ENCODE measurements around the gene PAIP1.
"Not testable (repeated sequence)": the region's sequence is repeated elsewhere in the genome, so short reads cannot be mapped to it uniquely, and the experiment has no call there.

Gene PAIP1

GRCh38 chr5:43561356-43561755 lies 4.5 kb upstream of the PAIP1 start:
- Mint-ChIP-seq H3K9me3 (no peaks in the 10 kb centered on the region), H3K27me3 (no peaks in the 10 kb centered on the region), H3K4me1 (ENCODE audit: low read depth) (peaks cover 7% of the 10 kb centered on the region), H3K27ac (no peak overlapping the region), H3K36me3 (ENCODE audit: low read depth) (peaks cover under 1% of the 10 kb centered on the region), H3K4me3 (no peak overlapping the region)
- intact Hi-C loops (cut with micrococcal nuclease): no loop called here

GRCh38 chr5:43560128-43560527 lies 3.3 kb upstream of the PAIP1 start:
- Mint-ChIP-seq H3K4me1 (ENCODE audit: low read depth) (peaks cover 7% of the 10 kb centered on the region), H3K4me3 (no peak overlapping the region), H3K27ac (no peak overlapping the region), H3K9me3 (no peaks in the 10 kb centered on the region), H3K27me3 (no peaks in the 10 kb centered on the region), H3K36me3 (ENCODE audit: low read depth) (peaks cover 5% of the 10 kb centered on the region)
- intact Hi-C loops (cut with micrococcal nuclease): no loop called here

GRCh38 chr5:43556607-43556856 lies 345 bp downstream of the PAIP1 start:
- H3K9me3 Mint-ChIP-seq: not testable (repeated sequence)
- intact Hi-C loops (cut with micrococcal nuclease): loop anchor here (1.0 to 5.0 kb wide), 3 partner anchors 42 to 74 kb away; partner anchors contain the start of genes C5orf34, NNT and TMEM267
- H3K27ac Mint-ChIP-seq: peak overlapping the region; percentile 75

GRCh38 chr5:43555895-43556606 lies 826 bp downstream of the PAIP1 start:
- H3K9me3 Mint-ChIP-seq: no peaks in the 10 kb centered on the region
- H3K4me3 Mint-ChIP-seq: peak overlapping the region; percentile 83
- intact Hi-C loops (cut with micrococcal nuclease): loop anchor here (1.0 to 5.0 kb wide), 3 partner anchors 41 to 74 kb away; partner anchors contain the start of genes C5orf34, NNT and TMEM267
- peaks cover 8% of the 10 kb centered on the region for H3K4me1 Mint-ChIP-seq (ENCODE audit: low read depth)
- peaks cover 8% of the 10 kb centered on the region for H3K36me3 Mint-ChIP-seq (ENCODE audit: low read depth)
- no peaks in the 10 kb centered on the region for H3K27me3 Mint-ChIP-seq
- H3K27ac Mint-ChIP-seq: peak overlapping the region; percentile 75

More at GRCh38 chr5:43556607-43556856, 345 bp downstream of the PAIP1 start:
- H3K4me1 Mint-ChIP-seq (ENCODE audit: low read depth); H3K27me3 Mint-ChIP-seq; H3K36me3 Mint-ChIP-seq (ENCODE audit: low read depth): not testable (repeated sequence)
- H3K4me3 Mint-ChIP-seq: peak overlapping the region; percentile 83

- Mint-ChIP-seq H3K4me3 (no peak overlapping the region), H3K4me1 (ENCODE audit: low read depth) (peaks cover 12% of the 10 kb centered on the region), H3K36me3 (ENCODE audit: low read depth) (peaks cover 16% of the 10 kb centered on the region), H3K9me3 (no peaks in the 10 kb centered on the region), H3K27ac (no peak overlapping the region), H3K27me3 (no peaks in the 10 kb centered on the region)
- intact Hi-C loops (cut with micrococcal nuclease): no loop called here
These were observed 2.4 kb downstream of the PAIP1 start for GRCh38 chr5:43554497-43554896.

GRCh38 chr5:43553381-43553780 lies 3.5 kb downstream of the PAIP1 start:
- H3K27me3 Mint-ChIP-seq: no peaks in the 10 kb centered on the region
- H3K36me3 Mint-ChIP-seq (ENCODE audit: low read depth): peaks cover 28% of the 10 kb centered on the region
- intact Hi-C loops (cut with micrococcal nuclease): no loop called here
- no peak overlapping the region for H3K27ac Mint-ChIP-seq
- no peak overlapping the region for H3K4me3 Mint-ChIP-seq
- H3K4me1 Mint-ChIP-seq (ENCODE audit: low read depth): peaks cover 12% of the 10 kb centered on the region
- no peaks in the 10 kb centered on the region for H3K9me3 Mint-ChIP-seq

GRCh38 chr5:43551731-43552130 lies 5.1 kb downstream of the PAIP1 start:
- Mint-ChIP-seq H3K9me3 (no peaks in the 10 kb centered on the region), H3K27ac (no peak overlapping the region), H3K27me3 (no peaks in the 10 kb centered on the region), H3K4me3 (no peak overlapping the region), H3K4me1 (ENCODE audit: low read depth) (peaks cover 6% of the 10 kb centered on the region), H3K36me3 (ENCODE audit: low read depth) (peaks cover 44% of the 10 kb centered on the region)
- intact Hi-C loops (cut with micrococcal nuclease): no loop called here

- H3K36me3 Mint-ChIP-seq (ENCODE audit: low read depth): peaks cover 64% of the 10 kb centered on the region
- intact Hi-C loops (cut with micrococcal nuclease); H3K4me1 Mint-ChIP-seq (ENCODE audit: low read depth); H3K9me3 Mint-ChIP-seq; H3K27me3 Mint-ChIP-seq; H3K4me3 Mint-ChIP-seq; H3K27ac Mint-ChIP-seq: not testable (repeated sequence)
These were observed 7.6 kb downstream of the PAIP1 start for GRCh38 chr5:43549272-43549671.

GRCh38 chr5:43548358-43548757 lies 8.5 kb downstream of the PAIP1 start:
- Mint-ChIP-seq H3K4me3 (no peak overlapping the region), H3K27me3 (no peaks in the 10 kb centered on the region), H3K9me3 (no peaks in the 10 kb centered on the region), H3K36me3 (ENCODE audit: low read depth) (peaks cover 69% of the 10 kb centered on the region), H3K4me1 (ENCODE audit: low read depth) (peaks cover 6% of the 10 kb centered on the region), H3K27ac (no peak overlapping the region)
- intact Hi-C loops (cut with micrococcal nuclease): no loop called here

- Mint-ChIP-seq H3K27ac (no peak overlapping the region), H3K9me3 (no peaks in the 10 kb centered on the region), H3K27me3 (no peaks in the 10 kb centered on the region), H3K4me1 (ENCODE audit: low read depth) (peaks cover 6% of the 10 kb centered on the region), H3K4me3 (no peak overlapping the region), H3K36me3 (ENCODE audit: low read depth) (peaks cover 76% of the 10 kb centered on the region)
- intact Hi-C loops (cut with micrococcal nuclease): no loop called here
These were observed 9.3 kb downstream of the PAIP1 start for GRCh38 chr5:43547532-43547931.

- Mint-ChIP-seq H3K36me3 (ENCODE audit: low read depth) (peaks cover 81% of the 10 kb centered on the region), H3K9me3 (no peaks in the 10 kb centered on the region), H3K4me1 (ENCODE audit: low read depth) (no peaks in the 10 kb centered on the region), H3K27ac (no peak overlapping the region), H3K27me3 (no peaks in the 10 kb centered on the region), H3K4me3 (no peak overlapping the region)
- intact Hi-C loops (cut with micrococcal nuclease): no loop called here
These were observed 13.4 kb downstream of the PAIP1 start for GRCh38 chr5:43543434-43543833.

GRCh38 chr5:43540746-43541145 lies 16.1 kb downstream of the PAIP1 start:
- H3K27me3 Mint-ChIP-seq: no peaks in the 10 kb centered on the region
- H3K27ac Mint-ChIP-seq: no peak overlapping the region
- no peak overlapping the region for H3K4me3 Mint-ChIP-seq
- H3K4me1 Mint-ChIP-seq (ENCODE audit: low read depth): no peaks in the 10 kb centered on the region
- peaks cover 77% of the 10 kb centered on the region for H3K36me3 Mint-ChIP-seq (ENCODE audit: low read depth)
- intact Hi-C loops (cut with micrococcal nuclease): no loop called here
- H3K9me3 Mint-ChIP-seq: no peaks in the 10 kb centered on the region

GRCh38 chr5:43536972-43537371 lies 19.9 kb downstream of the PAIP1 start:
- H3K4me1 Mint-ChIP-seq (ENCODE audit: low read depth): no peaks in the 10 kb centered on the region
- H3K27me3 Mint-ChIP-seq: no peaks in the 10 kb centered on the region
- H3K9me3 Mint-ChIP-seq: no peaks in the 10 kb centered on the region
- intact Hi-C loops (cut with micrococcal nuclease): no loop called here
- H3K4me3 Mint-ChIP-seq: no peak overlapping the region
- H3K36me3 Mint-ChIP-seq (ENCODE audit: low read depth): peaks cover 80% of the 10 kb centered on the region
- no peak overlapping the region for H3K27ac Mint-ChIP-seq

GRCh38 chr5:43533646-43534045 lies 23.2 kb downstream of the PAIP1 start:
- Mint-ChIP-seq H3K4me3 (no peak overlapping the region), H3K27me3 (no peaks in the 10 kb centered on the region), H3K36me3 (ENCODE audit: low read depth) (peaks cover 90% of the 10 kb centered on the region), H3K9me3 (no peaks in the 10 kb centered on the region), H3K27ac (no peak overlapping the region), H3K4me1 (ENCODE audit: low read depth) (no peaks in the 10 kb centered on the region)
- intact Hi-C loops (cut with micrococcal nuclease): no loop called here

- Mint-ChIP-seq H3K9me3 (no peaks in the 10 kb centered on the region), H3K36me3 (ENCODE audit: low read depth) (peaks cover 84% of the 10 kb centered on the region), H3K27ac (no peak overlapping the region), H3K4me1 (ENCODE audit: low read depth) (no peaks in the 10 kb centered on the region), H3K27me3 (no peaks in the 10 kb centered on the region), H3K4me3 (no peak overlapping the region)
- intact Hi-C loops (cut with micrococcal nuclease): no loop called here
These were observed 26.2 kb downstream of the PAIP1 start for GRCh38 chr5:43530648-43531047.

Measured in dendritic cell treated with granulocyte-macrophage colony-stimulating factor and Interleukin-4, amounts not matched to agents 40 ng/mL and 50 ng/mL, for 4 days (primary cell).